GM12878 (cell line): Measurements from ENCODE around the gene ABCC1. TPM values are rescaled to one million over a fixed set of nuclear protein-coding genes. Genes with fewer than 3 reads are reported as not detected.

Experiments
- BCL11A ChIP-seq: IDR thresholded peaks from 2 replicates; pipeline ENCODE4 v1.6.1; 2011; ENCODE audit warnings: low read depth, low read length
- BHLHE40 ChIP-seq, 2 experiments: fragments of 450-650 bp in 1 of 2; IDR thresholded peaks; 2 replicates each; pipeline ENCODE4 v1.6.1; 2011 to 2017; ENCODE audit warnings: low read depth in 2 of 2, borderline replicate concordance in 1 of 2, improper control_type of control experiment in 1 of 2, low read length in 1 of 2, mild to moderate bottlenecking in 1 of 2
- CHD2 ChIP-seq: IDR thresholded peaks from 2 replicates; pipeline ENCODE4 v1.6.1; 2011; ENCODE audit warnings: low read depth, low read length, improper control_type of control experiment, borderline replicate concordance
- E2F8 ChIP-seq: fragments of 450-650 bp; IDR thresholded peaks from 2 replicates; pipeline ENCODE4 v1.6.1; 2018; ENCODE audit warnings: mild to moderate bottlenecking, low read depth, moderate library complexity; ENCODE audit not compliant: partially characterized antibody
- ETV6 ChIP-seq, 2 experiments: fragments of 450-650 bp in 1 of 2; IDR thresholded peaks in 1 of 2; conservative IDR thresholded peaks in 1 of 2; 2 replicates each; pipeline ENCODE4 v1.6.1; 2014; ENCODE audit warnings: antibody characterized with exemption in 1 of 2, borderline replicate concordance in 1 of 2, low read depth in 1 of 2, mild to moderate bottlenecking in 1 of 2, moderate library complexity in 1 of 2
- IKZF1 ChIP-seq: fragments of 450-650 bp; conservative IDR thresholded peaks from 2 replicates; pipeline ENCODE4 v1.6.1; 2017; ENCODE audit warnings: antibody characterized with exemption, mild to moderate bottlenecking
- JUNB ChIP-seq: IDR thresholded peaks from 2 replicates; pipeline ENCODE4 v1.6.1; 2016; ENCODE audit warnings: antibody characterized with exemption, mild to moderate bottlenecking
- MTA2 ChIP-seq: fragments of 450-650 bp; IDR thresholded peaks from 2 replicates; pipeline ENCODE4 v1.6.1; 2016; ENCODE audit warnings: low read depth, mild to moderate bottlenecking, moderate library complexity
- NFIC ChIP-seq: IDR thresholded peaks from 2 replicates; pipeline ENCODE4 v1.6.1; 2012; ENCODE audit warnings: low read depth, mild to moderate bottlenecking, inconsistent platforms, low read length, moderate library complexity
- NR2C1 ChIP-seq: fragments of 450-650 bp; IDR thresholded peaks from 2 replicates; pipeline ENCODE4 v1.6.1; 2017; ENCODE audit warnings: antibody characterized with exemption, mild to moderate bottlenecking, moderate library complexity
- NR2F1 ChIP-seq: fragments of 450-650 bp; conservative IDR thresholded peaks from 2 replicates; pipeline ENCODE4 v1.6.1; 2017; ENCODE audit warnings: mild to moderate bottlenecking
- POLR2AphosphoS5 ChIP-seq: IDR thresholded peaks from 2 replicates; pipeline ENCODE4 v1.6.1; 2011; ENCODE audit warnings: mild to moderate bottlenecking, low read length, inconsistent platforms
- POU2F2 ChIP-seq: IDR thresholded peaks from 3 replicates; pipeline ENCODE4 v1.6.1; 2011; ENCODE audit warnings: low read depth, mild to moderate bottlenecking, low read length, borderline replicate concordance
- RBBP5 ChIP-seq: fragments of 200-600 bp; sonication (generic); conservative IDR thresholded peaks from 2 replicates; pipeline ENCODE4 v1.6.1; 2016
- RUNX3 ChIP-seq: IDR thresholded peaks from 2 replicates; pipeline ENCODE4 v1.6.1; 2012; ENCODE audit warnings: low read length, inconsistent platforms
- SPI1 ChIP-seq: IDR thresholded peaks from 2 replicates; pipeline ENCODE4 v1.6.1; 2011; ENCODE audit warnings: low read depth, mild to moderate bottlenecking, low read length, moderate library complexity, borderline replicate concordance; ENCODE audit not compliant: insufficient read depth
- SREBF2 ChIP-seq: IDR thresholded peaks from 2 replicates; pipeline ENCODE4 v1.6.1; 2012; ENCODE audit warnings: mild to moderate bottlenecking, low read length
- YY1 ChIP-seq: IDR thresholded peaks from 2 replicates; pipeline ENCODE4 v1.6.1; 2011; ENCODE audit warnings: low read depth, mild to moderate bottlenecking, low read length
- ZNF384 ChIP-seq: IDR thresholded peaks from 2 replicates; pipeline ENCODE4 v1.6.1; 2012; ENCODE audit warnings: low read depth, mild to moderate bottlenecking, low read length, improper control_type of control experiment, borderline replicate concordance
- polyA plus RNA-seq, 11 experiments: library from polyadenylated mRNA; depleted of rRNA in 4 of 11; unstranded in 6 of 11; stranded (reverse) in 5 of 11; fragments of >200 nt; fragmentation: Nextera tagmentation in 4 of 11; fragmentation: Illumina TruSeq in 1 of 11; extraction: Ambion mirVana in 4 of 11; extraction: Trizol in 1 of 11; gene quantifications; 1 replicate in 1 of 11; 2 replicates in 10 of 11; pipeline versions ENCODE4 v1.2.1 to v1.2.3, GENCODE V29; 2011 to 2016; ENCODE audit warnings: inconsistent platforms in 2 of 11, missing spikeins in 2 of 11, low read depth in 1 of 11
- total RNA-seq, 4 experiments: library from RNA; depleted of rRNA in 3 of 4; stranded (reverse); fragments of >200 nt in 3 of 4; fragmentation: Illumina TruSeq in 1 of 4; extraction: Trizol in 1 of 4; gene quantifications; 2 replicates each; pipeline versions ENCODE4 v1.2.1 to v1.2.3, GENCODE V29; 2013 to 2021
- TF ChIP-seq, protein P1 (sequence below): fragments of 450-650 bp; IDR thresholded peaks from 2 replicates; pipeline ENCODE4 v1.6.1; 2017; ENCODE audit warnings: mild to moderate bottlenecking

The ABCC1 gene
- total and polyA plus RNA-seq, 10 of the 15 experiments (the other 5 are each of a cell fraction or from before 2014, with no cell fraction given), result 3.2 to 44.6 (median 14.5) TPM

DNA sequence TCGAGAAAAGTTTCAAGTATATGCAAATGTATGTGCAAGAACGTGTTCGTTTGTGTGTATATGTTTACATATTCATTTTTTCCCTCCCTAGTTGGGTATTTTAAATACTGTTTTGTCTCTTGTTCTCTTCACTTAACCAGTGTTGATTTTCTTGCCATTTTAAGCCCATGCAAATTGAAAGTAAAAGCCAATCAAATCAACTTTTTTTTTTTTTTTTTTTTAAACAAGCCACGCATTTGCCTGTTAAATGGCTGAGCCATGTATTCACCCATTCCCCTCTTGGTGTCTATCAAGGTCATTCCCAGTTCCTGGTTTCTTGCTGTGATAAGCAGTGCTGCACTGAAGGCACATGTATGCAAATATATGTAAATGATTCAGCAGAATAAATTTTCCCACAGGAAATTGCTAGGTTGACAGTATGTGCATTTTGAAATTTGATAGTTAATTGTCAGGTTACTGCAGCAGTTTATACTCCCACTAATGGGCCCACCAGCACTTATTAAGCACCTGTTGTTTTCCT lies 12.2 kb downstream of the ABCC1 start (continued):
- TF ChIP-seq E2F8 (no peak), POU2F2 (peak; percentile 83; the same call in 2 of the 3 replicates), POLR2AphosphoS5 (no peak), SREBF2 (no peak), JUNB (no peak; the same call in 1 of the 2 replicates), YY1 (peak; percentile 32; the same call in 1 of the 2 replicates), BHLHE40 (IDR thresholded peaks at IDR 0.05; ENCODE audit: borderline replicate concordance in 1 of 2, low read depth in 2 of 2, low read length in 1 of 2) (peak; percentile 82 to 90), RBBP5 (no peak), MTA2 (0 out of 2 replicates have a peak, but pooled peaks have one; percentile 16), ZNF384 (peak; percentile 93), NR2C1 (no peak), BCL11A (no peak), SPI1 (peak; percentile 68; the same call in 1 of the 2 replicates), IKZF1 (peak; percentile 15; the same call in 1 of the 2 replicates), NR2F1 (peak; percentile 37; the same call in 1 of the 2 replicates), RUNX3 (0 out of 2 replicates have a peak, but pooled peaks have one; percentile 8), CHD2 (no peak), NFIC (no peak; the same call in 1 of the 2 replicates), ETV6 (conservative IDR thresholded peaks at IDR 0.05 in 1 of 2, IDR thresholded peaks at IDR 0.05 in 1 of 2; ENCODE audit: borderline replicate concordance in 1 of 2, low read depth in 1 of 2) (no peak)
- TF ChIP-seq, protein P1, sequence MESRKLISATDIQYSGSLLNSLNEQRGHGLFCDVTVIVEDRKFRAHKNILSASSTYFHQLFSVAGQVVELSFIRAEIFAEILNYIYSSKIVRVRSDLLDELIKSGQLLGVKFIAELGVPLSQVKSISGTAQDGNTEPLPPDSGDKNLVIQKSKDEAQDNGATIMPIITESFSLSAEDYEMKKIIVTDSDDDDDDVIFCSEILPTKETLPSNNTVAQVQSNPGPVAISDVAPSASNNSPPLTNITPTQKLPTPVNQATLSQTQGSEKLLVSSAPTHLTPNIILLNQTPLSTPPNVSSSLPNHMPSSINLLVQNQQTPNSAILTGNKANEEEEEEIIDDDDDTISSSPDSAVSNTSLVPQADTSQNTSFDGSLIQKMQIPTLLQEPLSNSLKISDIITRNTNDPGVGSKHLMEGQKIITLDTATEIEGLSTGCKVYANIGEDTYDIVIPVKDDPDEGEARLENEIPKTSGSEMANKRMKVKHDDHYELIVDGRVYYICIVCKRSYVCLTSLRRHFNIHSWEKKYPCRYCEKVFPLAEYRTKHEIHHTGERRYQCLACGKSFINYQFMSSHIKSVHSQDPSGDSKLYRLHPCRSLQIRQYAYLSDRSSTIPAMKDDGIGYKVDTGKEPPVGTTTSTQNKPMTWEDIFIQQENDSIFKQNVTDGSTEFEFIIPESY, result no peak
